ENCODE data around the gene TROAP.

Gene TROAP

DNA sequence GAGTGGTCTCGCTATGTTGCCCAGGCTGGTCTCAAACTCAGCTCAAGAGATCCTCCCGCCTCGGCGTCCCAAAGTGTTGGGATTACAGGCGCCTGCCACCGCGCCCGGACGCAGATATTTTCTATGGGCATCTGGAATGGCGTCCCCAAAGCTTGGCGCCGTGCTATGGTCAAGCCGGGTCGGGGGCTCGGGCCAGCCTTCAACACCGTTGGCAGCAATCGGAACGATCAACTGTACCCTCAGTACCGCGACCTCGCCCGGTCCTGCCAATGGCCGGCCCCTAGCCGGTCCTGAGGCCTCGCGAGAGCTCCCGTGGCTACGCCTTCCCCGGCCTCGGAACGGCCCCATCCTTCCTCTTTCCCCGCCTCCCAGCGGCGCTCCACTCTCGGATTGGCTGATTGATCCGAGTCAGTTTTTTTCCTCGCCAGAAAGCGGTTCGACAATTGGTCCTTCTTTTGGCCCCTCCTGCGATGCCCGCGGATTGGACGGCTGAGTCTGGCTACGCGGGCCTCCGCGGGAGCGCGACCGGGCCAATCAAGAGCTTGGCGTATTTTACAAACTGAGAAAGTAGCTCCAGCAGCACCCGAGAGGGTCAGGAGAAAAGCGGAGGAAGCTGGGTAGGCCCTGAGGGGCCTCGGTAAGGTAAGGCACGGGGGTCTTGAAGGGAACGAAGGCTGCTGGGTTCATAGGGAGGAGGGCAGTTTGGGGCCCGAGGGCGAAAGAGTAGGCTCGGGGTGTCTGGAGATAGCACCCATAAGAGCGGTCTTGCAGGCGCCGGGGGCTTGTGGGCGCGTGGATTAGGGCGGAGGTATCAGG lies at the start of gene TROAP:
TSS of gene TROAP (plus strand) at position 548 of the 816 bp plus-strand sequence. CDS start 354 bp downstream, outside the sequence.
- peak within 1 kb of the TSS; percentile 79 for H3K4me3 ChIP-seq (ENCODE audit: control insufficient read depth, low read depth, low read length)
- TF ChIP-seq CTCF (IDR thresholded peaks at IDR 0.05; ENCODE audit: control insufficient read depth, insufficient read depth, low read depth, low read length, missing control alignments) = no peak

DNA sequence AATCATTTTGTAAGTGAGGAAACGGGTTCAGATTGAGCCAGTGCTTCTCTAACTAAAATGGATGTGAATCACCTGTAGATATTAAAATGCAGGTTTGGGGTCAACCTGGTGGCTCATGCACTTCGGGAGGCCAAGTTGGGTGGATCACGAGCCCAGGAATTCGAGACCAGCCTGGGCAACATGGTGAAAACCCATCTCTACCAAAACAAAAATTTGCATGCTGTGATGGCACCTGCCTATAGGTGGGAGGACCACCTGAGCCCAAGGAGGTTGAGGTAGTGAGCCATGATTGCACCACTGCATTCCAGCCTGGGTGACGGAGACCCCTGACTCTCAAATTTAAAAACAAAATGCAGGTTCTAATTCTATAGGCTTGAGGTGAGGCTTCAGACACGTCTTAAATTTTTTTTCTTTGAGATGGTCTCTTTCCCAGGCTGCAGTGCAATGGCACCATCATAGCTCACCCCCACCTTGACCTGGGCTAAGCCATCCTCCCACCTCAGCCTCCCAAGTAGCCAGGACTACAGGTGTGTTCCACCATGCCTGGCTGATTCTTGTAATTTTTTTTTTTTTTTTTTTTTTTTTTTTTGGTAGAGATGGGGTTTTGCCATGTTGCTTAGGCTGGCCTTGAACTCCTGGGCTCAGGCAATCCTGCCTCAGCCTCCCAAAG lies 49.2 kb upstream of the TROAP start:
- DNase-seq (ENCODE audit: low read depth) = no peak
- no peak for TF ChIP-seq CTCF (IDR thresholded peaks at IDR 0.05; ENCODE audit: control insufficient read depth, insufficient read depth, low read depth, low read length, missing control alignments)
- no peak overlapping the region for H3K4me3 ChIP-seq (ENCODE audit: control insufficient read depth, low read depth, low read length)

More for the DNA sequence above, at the start of gene TROAP:
- peak; percentile 89 for DNase-seq (ENCODE audit: low read depth)

DNA sequence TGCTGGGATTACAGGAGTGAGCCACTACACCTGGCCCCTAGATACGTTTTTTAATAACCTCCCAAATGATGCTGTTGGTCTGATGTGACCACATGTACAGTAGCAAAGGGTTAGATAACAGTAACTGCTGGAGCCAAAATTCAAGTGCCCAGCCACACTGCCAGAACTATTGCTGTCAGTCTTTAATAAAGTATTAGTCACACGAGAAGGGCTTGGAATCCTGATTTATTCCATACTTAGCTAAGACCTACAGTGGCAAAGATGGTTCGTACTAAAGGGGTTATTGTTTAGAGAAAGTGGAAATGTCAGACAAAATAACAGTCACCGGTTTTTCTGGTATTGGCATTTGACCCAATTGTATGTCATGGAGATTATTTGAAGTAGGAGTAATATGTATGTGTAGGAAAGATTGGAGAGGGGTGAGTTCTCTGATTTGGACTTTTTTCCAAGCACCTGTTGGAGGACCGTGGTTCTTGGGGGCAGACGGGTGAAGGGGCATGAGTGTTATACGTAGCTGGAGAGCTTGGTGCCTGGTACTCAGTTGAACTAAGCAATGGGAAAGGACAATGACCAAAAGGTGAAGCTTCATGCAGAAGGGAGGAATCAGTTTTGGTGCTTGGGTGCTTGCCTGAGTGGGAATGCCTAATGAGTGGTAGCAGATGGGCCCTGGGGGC lies 48.5 kb upstream of the TROAP start:
- H3K4me3 ChIP-seq (ENCODE audit: control insufficient read depth, low read depth, low read length) = no peak overlapping the region
- no peak for DNase-seq (ENCODE audit: low read depth)
- no peak for TF ChIP-seq CTCF (IDR thresholded peaks at IDR 0.05; ENCODE audit: control insufficient read depth, insufficient read depth, low read depth, low read length, missing control alignments)

DNA sequence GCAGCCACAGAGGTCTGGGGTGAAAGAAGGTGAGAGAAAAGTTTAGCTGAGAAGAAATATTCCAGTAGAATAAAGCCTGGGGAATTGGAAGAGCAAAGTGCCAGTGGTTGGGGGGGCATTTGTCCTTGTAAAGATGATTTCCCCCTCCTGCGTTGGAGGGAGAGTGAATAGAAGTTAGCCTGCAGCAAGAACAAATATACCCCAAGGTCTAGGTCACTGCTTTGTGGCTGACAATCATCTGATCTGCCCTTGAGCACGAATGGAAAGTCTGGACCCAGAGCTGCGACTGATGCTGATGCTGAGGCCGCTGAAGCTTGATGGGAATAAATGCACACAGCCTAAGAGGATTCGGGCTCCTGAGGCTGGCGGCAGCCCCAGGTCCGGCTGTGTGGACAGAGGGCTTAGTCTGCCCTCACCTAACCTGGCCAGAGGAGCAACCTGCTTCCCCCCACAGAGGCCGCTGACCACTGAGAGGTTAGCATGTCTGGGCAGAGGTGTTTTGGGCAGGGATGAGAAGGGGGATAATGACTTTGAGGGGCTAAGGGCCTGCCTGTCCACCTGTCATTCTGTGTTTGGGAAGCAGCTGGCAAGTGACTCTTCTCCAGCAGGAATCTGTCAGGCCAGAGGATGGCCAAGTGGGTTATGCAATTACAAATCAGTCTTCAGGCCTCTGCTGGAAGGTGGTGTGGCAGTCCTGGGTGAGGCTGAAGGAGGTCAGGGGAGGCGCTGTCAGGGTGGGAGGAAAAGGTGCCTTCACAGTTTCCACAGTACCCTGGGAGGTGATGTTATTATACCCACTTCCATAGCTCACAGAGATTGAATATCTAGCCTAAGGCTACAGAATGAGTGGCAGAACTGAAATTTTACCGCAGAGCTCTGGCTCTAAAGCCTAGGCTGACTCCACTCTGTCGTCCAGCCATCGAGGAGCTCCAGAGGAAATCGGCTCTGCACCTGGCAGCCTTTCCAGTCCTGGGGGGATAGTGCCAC lies 46.5 kb upstream of the TROAP start:
- no peak overlapping the region for H3K4me3 ChIP-seq (ENCODE audit: control insufficient read depth, low read depth, low read length)
- no peak for TF ChIP-seq CTCF (IDR thresholded peaks at IDR 0.05; ENCODE audit: control insufficient read depth, insufficient read depth, low read depth, low read length, missing control alignments)
- DNase-seq (ENCODE audit: low read depth) = no peak

DNA sequence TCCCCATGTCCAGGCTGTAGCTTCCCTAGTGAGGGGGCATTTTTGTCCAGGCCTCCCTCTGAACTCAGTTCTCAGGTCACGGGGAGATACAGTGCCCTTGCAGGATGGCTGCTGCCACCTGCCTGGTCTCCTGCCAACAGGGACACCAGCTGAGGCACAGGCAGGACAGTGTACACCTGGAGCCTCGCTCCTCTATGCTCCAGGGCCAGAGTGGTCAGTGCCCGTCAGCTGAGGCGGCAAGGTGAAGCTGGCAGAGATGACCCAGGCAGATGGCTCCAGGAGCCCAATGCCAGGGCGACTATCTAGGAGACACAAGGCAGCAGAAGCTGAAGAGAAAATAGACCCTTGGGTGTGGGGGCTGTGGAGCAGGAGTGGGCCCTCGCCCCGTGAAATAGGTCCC lies 45.6 kb upstream of the TROAP start:
- no peak for TF ChIP-seq CTCF (IDR thresholded peaks at IDR 0.05; ENCODE audit: control insufficient read depth, insufficient read depth, low read depth, low read length, missing control alignments)
- H3K4me3 ChIP-seq (ENCODE audit: control insufficient read depth, low read depth, low read length) = no peak overlapping the region
- DNase-seq (ENCODE audit: low read depth) = no peak

Measured in AG09309 (cell line).